LNCaP clone FGC (cell line): ENCODE measurements around the gene SLC7A5.
"Not testable (repeated sequence)": the region's sequence is repeated elsewhere in the genome, so short reads cannot be mapped to it uniquely, and the experiment has no call there.

Experiments
- DNase-seq: peaks from one replicate; pipeline ENCODE4 v3.0.0-alpha.2; 2011; ENCODE audit warnings: low read depth
- H3K4me3 ChIP-seq: 2 replicates; pipeline ENCODE4 v1.5.1; 2011; ENCODE audit warnings: mild to moderate bottlenecking, low read depth, low read length, control low read depth
- TF ChIP-seq, protein P1 (sequence below): IDR thresholded peaks from 2 replicates; pipeline ENCODE4 v1.5.1; 2012; ENCODE audit warnings: mild to moderate bottlenecking; ENCODE audit not compliant: control insufficient read depth, insufficient read depth; ENCODE audit errors: extremely low read depth

SLC7A5 gene

DNA sequence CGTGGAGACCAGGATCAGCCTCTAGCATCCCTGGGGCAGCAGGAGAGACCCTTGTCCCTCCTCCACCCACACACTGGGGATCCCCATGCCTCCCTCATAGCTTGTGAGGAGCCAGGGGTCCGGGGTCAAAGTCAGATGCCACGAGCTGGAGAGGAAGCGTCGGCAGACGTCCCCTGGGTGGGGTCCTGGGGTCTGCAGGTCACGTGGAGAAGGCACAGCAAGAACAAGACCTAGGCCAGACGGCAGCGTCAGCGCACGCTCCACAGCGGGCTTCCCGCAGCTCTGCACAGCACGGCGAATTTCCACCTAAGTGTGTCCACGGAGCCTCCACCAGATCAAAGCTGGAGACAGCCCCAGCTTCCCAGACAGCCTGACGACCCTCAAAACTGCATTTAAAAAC is 49.3 kb downstream of the SLC7A5 start:
- DNase-seq: no peak
- TF ChIP-seq, protein P1, sequence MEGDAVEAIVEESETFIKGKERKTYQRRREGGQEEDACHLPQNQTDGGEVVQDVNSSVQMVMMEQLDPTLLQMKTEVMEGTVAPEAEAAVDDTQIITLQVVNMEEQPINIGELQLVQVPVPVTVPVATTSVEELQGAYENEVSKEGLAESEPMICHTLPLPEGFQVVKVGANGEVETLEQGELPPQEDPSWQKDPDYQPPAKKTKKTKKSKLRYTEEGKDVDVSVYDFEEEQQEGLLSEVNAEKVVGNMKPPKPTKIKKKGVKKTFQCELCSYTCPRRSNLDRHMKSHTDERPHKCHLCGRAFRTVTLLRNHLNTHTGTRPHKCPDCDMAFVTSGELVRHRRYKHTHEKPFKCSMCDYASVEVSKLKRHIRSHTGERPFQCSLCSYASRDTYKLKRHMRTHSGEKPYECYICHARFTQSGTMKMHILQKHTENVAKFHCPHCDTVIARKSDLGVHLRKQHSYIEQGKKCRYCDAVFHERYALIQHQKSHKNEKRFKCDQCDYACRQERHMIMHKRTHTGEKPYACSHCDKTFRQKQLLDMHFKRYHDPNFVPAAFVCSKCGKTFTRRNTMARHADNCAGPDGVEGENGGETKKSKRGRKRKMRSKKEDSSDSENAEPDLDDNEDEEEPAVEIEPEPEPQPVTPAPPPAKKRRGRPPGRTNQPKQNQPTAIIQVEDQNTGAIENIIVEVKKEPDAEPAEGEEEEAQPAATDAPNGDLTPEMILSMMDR: no peak
- H3K4me3 ChIP-seq: no peak overlapping the region

DNA sequence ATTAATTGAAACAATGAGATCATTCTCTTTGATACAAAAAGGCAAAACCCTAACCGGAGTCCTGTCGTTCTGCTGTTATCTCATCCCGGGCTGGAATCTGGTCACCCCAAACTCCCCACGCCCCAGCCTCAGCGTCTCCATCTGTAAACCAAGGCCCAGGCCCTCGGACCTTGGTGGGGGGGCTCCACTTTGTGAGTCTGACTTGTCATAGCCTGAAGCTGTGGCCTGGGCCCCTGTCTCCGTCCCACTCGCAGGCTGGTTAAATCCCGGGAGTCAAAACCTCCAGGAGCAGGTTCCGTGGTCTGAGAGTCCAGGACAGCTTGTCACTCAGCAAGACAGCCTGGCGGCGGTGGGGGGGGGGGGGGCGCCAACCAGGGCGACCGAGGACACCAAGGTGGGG is 50.0 kb downstream of the SLC7A5 start:
- H3K4me3 ChIP-seq: no peak overlapping the region
- TF ChIP-seq, protein P1: no peak

DNA sequence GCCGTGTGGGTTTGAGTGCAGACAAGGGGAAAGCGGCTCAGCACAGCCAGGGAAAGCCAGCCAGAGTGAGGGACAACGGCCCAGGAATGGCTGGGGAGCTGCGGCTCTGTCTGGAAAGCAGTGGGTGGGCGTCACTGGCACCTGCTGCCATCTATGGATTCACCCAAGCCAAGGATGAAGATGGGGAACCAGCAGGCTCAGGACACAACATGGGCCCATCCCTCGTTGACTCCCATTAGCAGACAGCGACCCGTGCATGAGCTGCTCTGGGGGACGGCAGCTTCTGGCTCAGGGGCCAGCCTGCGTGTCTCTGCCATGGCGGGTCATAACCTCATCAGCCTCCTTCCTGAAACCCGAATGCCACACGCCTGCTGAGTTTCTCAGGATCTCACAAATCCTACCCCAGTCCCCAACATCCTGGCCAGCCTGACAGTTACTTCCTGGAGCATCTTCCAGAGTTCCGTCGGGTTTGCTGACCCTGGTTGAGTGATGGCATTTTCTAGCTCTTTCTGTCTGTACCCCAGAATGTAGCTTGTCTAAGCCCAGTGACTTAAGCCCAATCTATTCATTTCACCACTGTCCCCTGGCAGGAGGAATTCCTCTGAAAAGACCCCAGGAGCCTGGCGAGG is 50.7 kb downstream of the SLC7A5 start:
- no peak for DNase-seq
- TF ChIP-seq, protein P1: no peak
- no peak overlapping the region for H3K4me3 ChIP-seq

More for the DNA sequence above, 50.0 kb downstream of the SLC7A5 start:
- DNase-seq: no peak

DNA sequence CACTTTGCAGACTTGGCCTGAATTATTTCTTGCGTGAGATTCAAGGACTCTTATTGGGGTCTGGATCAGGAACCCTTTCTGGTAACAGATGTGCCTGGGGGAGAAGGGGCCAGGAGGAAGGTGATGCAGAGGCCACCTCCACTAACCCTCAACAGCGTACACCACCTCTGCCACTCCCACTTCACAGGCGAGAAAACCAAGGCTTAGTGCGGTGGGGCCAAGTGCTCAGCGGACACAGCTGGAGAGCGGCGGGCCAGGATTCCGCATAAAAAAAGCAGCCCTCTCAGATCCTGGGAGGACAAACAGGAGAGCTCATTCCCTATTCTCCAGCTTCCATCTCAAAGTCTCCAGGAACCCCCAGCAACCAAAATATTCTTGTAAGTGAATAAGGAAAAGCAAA is 51.4 kb downstream of the SLC7A5 start:
- TF ChIP-seq, protein P1: no peak
- no peak overlapping the region for H3K4me3 ChIP-seq
- no peak for DNase-seq

DNA sequence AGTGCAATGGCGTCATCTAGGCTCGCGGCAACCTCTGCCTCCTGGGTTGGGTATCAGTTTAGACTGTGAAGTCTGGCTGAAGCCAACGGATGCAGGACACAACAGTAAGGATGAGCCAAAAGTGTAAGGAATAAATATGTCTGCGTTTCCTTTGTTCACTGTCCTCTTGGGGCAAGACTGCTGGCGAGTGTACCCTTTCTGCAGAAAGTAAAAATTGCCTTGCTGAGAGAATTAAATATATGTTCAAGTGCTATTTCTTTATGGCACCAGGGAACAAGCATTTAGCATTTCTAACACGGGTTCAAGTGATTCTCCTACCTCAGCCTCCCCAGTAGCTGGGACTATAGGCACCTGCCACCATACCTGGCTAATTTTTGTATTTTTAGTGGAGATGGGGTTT is 51.9 kb downstream of the SLC7A5 start:
- DNase-seq, H3K4me3 ChIP-seq: not testable (repeated sequence)

DNA sequence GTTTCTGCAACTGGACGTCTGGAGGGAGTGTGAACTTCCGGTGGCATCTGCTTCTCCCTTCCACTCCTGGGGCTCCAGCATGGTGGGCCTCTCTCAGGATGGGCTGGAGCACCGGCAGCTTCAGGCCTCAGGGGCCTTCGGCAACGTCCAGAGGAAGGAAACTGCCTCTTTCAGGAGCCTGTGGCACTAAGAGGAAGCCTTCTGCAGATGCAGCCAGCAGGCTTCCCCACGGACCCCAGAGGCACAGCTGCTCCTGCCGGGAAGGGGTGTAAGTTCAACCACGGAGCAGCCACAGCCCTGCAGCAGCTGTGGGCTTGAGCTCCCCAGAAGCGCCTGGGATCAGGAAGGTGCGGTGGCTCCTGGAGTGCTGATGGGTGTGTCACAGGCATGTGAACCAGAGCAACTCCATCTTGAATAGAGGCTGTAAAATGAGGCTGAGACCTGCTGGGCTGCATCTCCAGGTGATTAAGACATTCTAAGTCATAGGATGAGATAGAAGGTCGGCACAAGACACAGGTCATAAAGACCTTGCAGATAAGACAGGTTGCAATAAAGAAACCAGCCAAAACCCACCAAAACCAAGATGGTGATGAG is 52.7 kb downstream of the SLC7A5 start:
- no peak overlapping the region for H3K4me3 ChIP-seq
- no peak for DNase-seq
- TF ChIP-seq, protein P1: no peak

DNA sequence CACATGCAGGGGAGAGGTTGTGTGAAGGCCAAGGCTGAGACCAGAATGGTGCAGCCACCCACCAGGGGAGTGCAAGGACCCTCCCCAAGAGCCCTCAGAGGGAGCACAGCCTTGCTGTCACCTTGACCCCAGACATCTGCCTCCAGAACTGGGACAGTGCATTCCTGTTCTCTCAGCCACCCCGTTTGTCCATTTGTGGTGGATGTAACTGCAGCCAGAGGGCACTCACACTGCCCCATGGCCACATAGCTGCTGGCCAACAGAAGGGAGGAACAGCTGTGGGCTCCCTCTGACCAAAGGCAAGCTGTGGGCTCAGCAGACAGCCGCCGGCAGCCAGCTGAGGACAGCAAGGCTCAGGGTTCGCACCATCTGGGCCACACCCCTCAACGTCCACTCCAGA is 53.7 kb downstream of the SLC7A5 start:
- no peak overlapping the region for H3K4me3 ChIP-seq

More for the DNA sequence above, 53.7 kb downstream of the SLC7A5 start:
- no peak for DNase-seq
- TF ChIP-seq, protein P1: no peak
